Large intestine (tissue), 3 donors: ENCODE measurements around the gene TLE4. TPM values are rescaled to one million over a fixed set of nuclear protein-coding genes. Genes with fewer than 3 reads are reported as not detected.

Experiments
- DNase-seq, 2 donors: peaks; one replicate each; pipeline versions ENCODE4 v3.0.0 to v3.0.0-alpha.2; 2013
- H3K27ac ChIP-seq: one replicate; pipeline ENCODE4 v1.5.1; 2013; ENCODE audit warnings: low read length
- H3K27me3 ChIP-seq: 2 replicates; pipeline ENCODE4 v1.6.1; 2013; ENCODE audit warnings: low read length; ENCODE audit not compliant: control insufficient read depth, insufficient read depth
- H3K36me3 ChIP-seq: 2 replicates; pipeline ENCODE4 v1.6.1; 2013; ENCODE audit warnings: low read length; ENCODE audit not compliant: control insufficient read depth, insufficient read depth
- H3K4me1 ChIP-seq: one replicate; pipeline ENCODE4 v1.6.1; 2013; ENCODE audit warnings: low read length; ENCODE audit not compliant: control insufficient read depth, insufficient read depth
- H3K4me3 ChIP-seq: one replicate; pipeline ENCODE4 v1.5.1; 2013; ENCODE audit warnings: low read length
- H3K9me3 ChIP-seq: one replicate; pipeline ENCODE4 v1.6.1; 2013; ENCODE audit warnings: mild to moderate bottlenecking, low read depth, low read length, moderate library complexity; ENCODE audit not compliant: control insufficient read depth
- WGBS: methylation state at CpG from one replicate; pipeline ENCODE4 v1.1.5; 2013; ENCODE audit warnings: low lambda C conversion rate; ENCODE audit not compliant: insufficient coverage; 5-methylcytosine and 5-hydroxymethylcytosine counted together
- polyA plus RNA-seq: library from polyadenylated mRNA; unstranded; fragments of 120-200 nt; gene quantifications from one replicate; pipeline ENCODE4 v1.2.1, GENCODE V29; 2013

Gene TLE4
- polyA plus RNA-seq, 1 donor = 33.3 TPM

DNA sequence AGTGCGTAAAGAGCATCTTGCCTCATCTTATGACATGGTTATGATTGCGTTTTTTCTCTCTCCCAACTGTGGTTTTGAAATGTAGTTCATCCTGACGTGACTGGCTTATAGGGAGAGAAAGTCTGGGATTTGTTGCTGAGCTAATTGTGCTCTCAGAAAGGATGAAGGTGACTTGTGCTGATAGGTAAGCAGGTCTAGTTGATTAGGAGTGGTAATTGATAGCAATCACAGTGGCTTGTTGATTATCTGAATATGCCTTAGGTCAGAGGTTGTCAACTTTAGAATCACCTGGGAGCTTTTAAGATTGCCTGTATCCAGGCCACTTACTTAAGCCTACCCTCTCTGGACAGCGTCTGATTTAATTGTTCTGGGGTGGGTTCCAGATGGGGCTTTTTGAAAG lies 117.8 kb downstream of the TLE4 start:
- Histone ChIP-seq H3K4me1 (no peaks in the 10 kb centered on the region), H3K27ac (no peak overlapping the region), H3K36me3 (peaks cover 7% of the 10 kb centered on the region), H3K4me3 (no peak overlapping the region), H3K9me3 (no peaks in the 10 kb centered on the region), H3K27me3 (no peaks in the 10 kb centered on the region)
- WGBS = no CpG with 5 or more reads among the region's 4 CpGs
- DNase-seq = no peak

GRCh38 chr9:79691496-79691895 lies 119.7 kb downstream of the TLE4 start:
- Histone ChIP-seq H3K27me3 (no peaks in the 10 kb centered on the region), H3K27ac (no peak overlapping the region), H3K4me1 (no peaks in the 10 kb centered on the region), H3K4me3 (no peak overlapping the region), H3K36me3 (peaks cover 5% of the 10 kb centered on the region), H3K9me3 (no peaks in the 10 kb centered on the region)
- DNase-seq = no peak
- WGBS = 100% methylated on average over 2 of the region's 5 CpGs

DNA sequence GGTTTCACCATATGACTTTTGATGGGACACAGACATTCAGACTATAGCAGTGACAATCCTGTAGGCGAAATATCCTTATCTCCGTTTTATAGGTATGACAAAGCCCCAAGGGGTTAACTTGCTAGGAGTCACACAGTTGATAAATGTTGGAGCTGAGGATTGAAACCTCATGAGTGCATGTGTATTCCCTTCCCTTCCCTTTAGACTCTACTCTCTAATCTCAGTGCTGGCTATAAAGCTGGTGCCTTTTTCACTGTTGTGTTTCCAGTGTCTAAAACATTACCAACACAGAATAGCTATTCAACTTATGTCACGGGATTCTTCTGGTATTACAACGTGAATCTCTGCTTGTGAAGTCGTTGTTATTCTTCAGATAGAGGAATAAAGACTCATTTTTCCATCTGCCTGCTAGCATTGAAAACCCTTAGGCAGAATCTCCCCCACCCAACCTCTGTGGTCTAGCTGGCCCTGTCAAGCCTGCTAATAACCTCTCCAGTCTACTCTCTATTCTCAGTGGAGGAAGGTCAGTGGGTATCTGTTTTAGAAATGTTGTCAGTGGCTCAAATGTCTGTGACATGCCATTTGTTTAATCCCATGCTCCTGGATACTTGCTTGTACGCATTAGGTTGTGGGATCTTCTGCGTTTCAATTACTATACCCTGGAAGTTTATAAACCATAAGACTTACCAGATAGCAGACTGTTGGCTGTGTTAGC lies 121.2 kb downstream of the TLE4 start:
- no peaks in the 10 kb centered on the region for H3K27me3 ChIP-seq
- H3K4me1 ChIP-seq = no peaks in the 10 kb centered on the region
- H3K9me3 ChIP-seq = no peaks in the 10 kb centered on the region
- no peaks in the 10 kb centered on the region for H3K36me3 ChIP-seq
- no peak overlapping the region for H3K4me3 ChIP-seq
- no peak overlapping the region for H3K27ac ChIP-seq
- DNase-seq = no peak
- WGBS = 85% methylated on average over 3 of the region's 7 CpGs

- DNase-seq = no peak
- Histone ChIP-seq H3K27ac (no peak overlapping the region), H3K9me3 (no peaks in the 10 kb centered on the region), H3K4me3 (no peak overlapping the region), H3K27me3 (no peaks in the 10 kb centered on the region), H3K4me1 (no peaks in the 10 kb centered on the region), H3K36me3 (no peaks in the 10 kb centered on the region)
- WGBS = 100% methylated on average over 2 of the region's 5 CpGs
These were observed 122.0 kb downstream of the TLE4 start for GRCh38 chr9:79693750-79694149.

GRCh38 chr9:79694208-79694607 lies 122.4 kb downstream of the TLE4 start:
- H3K27ac ChIP-seq = no peak overlapping the region
- no peak overlapping the region for H3K4me3 ChIP-seq
- no CpG with 5 or more reads among the region's 2 CpGs for WGBS
- no peaks in the 10 kb centered on the region for H3K4me1 ChIP-seq
- no peaks in the 10 kb centered on the region for H3K9me3 ChIP-seq
- DNase-seq = no peak
- no peaks in the 10 kb centered on the region for H3K36me3 ChIP-seq
- no peaks in the 10 kb centered on the region for H3K27me3 ChIP-seq

GRCh38 chr9:79694676-79695400 lies 123.1 kb downstream of the TLE4 start:
- WGBS = no CpG with 5 or more reads among the region's 1 CpG
- Histone ChIP-seq H3K27me3 (no peaks in the 10 kb centered on the region), H3K27ac (no peak overlapping the region), H3K4me1 (no peaks in the 10 kb centered on the region), H3K4me3 (no peak overlapping the region), H3K9me3 (no peaks in the 10 kb centered on the region), H3K36me3 (no peaks in the 10 kb centered on the region)
- DNase-seq = no peak

- no peak for DNase-seq
- H3K36me3 ChIP-seq = no peaks in the 10 kb centered on the region
- H3K4me1 ChIP-seq = no peaks in the 10 kb centered on the region
- no peaks in the 10 kb centered on the region for H3K9me3 ChIP-seq
- no peak overlapping the region for H3K27ac ChIP-seq
- WGBS = no CpG with 5 or more reads among the region's 6 CpGs
- no peaks in the 10 kb centered on the region for H3K27me3 ChIP-seq
- no peak overlapping the region for H3K4me3 ChIP-seq
These were observed 123.9 kb downstream of the TLE4 start for GRCh38 chr9:79695531-79696175.

- WGBS = no CpG with 5 or more reads among the region's 2 CpGs
- Histone ChIP-seq H3K4me3 (no peak overlapping the region), H3K36me3 (no peaks in the 10 kb centered on the region), H3K4me1 (no peaks in the 10 kb centered on the region), H3K27ac (no peak overlapping the region), H3K9me3 (no peaks in the 10 kb centered on the region), H3K27me3 (no peaks in the 10 kb centered on the region)
- no peak for DNase-seq
These were observed 127.2 kb downstream of the TLE4 start for GRCh38 chr9:79698967-79699366.

DNA sequence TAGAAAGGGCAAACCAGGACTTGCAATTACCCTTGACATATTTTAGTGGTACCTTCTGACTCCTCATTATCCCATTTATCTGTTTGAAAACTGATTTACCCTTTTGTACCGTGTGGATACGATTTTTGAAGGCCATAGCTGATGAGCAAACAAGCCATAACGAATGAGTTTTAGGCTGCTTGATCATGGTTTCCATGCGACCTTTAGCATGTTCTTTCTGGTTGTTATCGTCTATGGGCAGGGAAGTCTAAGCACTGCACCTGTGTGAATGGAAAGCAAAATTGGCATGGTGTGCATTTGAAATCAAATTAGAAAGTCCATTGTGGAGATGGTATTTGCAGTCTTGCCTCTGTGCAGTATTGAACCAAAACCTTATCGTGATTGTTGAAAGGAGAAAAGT lies 127.7 kb downstream of the TLE4 start:
- H3K4me1 ChIP-seq = no peaks in the 10 kb centered on the region
- 95% methylated on average over 5 of the region's 6 CpGs for WGBS
- no peak for DNase-seq

GRCh38 chr9:79700607-79701360 lies 129.0 kb downstream of the TLE4 start:
- H3K4me1 ChIP-seq = no peaks in the 10 kb centered on the region
- no peak for DNase-seq
- peaks cover 12% of the 10 kb centered on the region for H3K36me3 ChIP-seq
- no peak overlapping the region for H3K4me3 ChIP-seq
- H3K9me3 ChIP-seq = no peaks in the 10 kb centered on the region
- whole genome bisulfite sequencing = 90% methylated on average over 4 of the region's 5 CpGs
- no peak overlapping the region for H3K27ac ChIP-seq
- no peaks in the 10 kb centered on the region for H3K27me3 ChIP-seq

More for the DNA sequence above, 127.7 kb downstream of the TLE4 start:
- no peaks in the 10 kb centered on the region for H3K36me3 ChIP-seq
- H3K27me3 ChIP-seq = no peaks in the 10 kb centered on the region
- H3K9me3 ChIP-seq = no peaks in the 10 kb centered on the region
- no peak overlapping the region for H3K4me3 ChIP-seq
- H3K27ac ChIP-seq = no peak overlapping the region
